Measurements from ENCODE around the gene COX19. TPM values are rescaled to one million over a fixed set of nuclear protein-coding genes. Genes with fewer than 3 reads are reported as not detected.

Gene COX19
- total RNA-seq, 1 experiment from 2014 or later, result 11.6 TPM

- no peak for ATAC-seq
These were observed 1.6 kb upstream of the COX19 start for GRCh38 chr7:976901-977325.

GRCh38 chr7:975702-976473 is 539 bp upstream of the COX19 start:
- peak overlapping the region; percentile 97 for H3K4me2 ChIP-seq (ENCODE audit: low read length)
- H3K9me3 ChIP-seq (ENCODE audit: low read length), result no peaks in the 10 kb centered on the region
- 0 out of 2 replicates have a peak, but pooled peaks cover 4% of the 10 kb centered on the region for H3K4me1 ChIP-seq (ENCODE audit: insufficient read depth, low read length)
- H3K36me3 ChIP-seq (ENCODE audit: low read depth, low read length), result peaks cover 21% of the 10 kb centered on the region
- CTCF ChIA-PET, result interaction anchor here (0.6 to 0.7 kb wide), 2 partner anchors 17 to 210 kb away, joined by 5 to 6 read pairs; no protein-coding TSS in a partner anchor
- no peak for TF ChIP-seq CTCF (conservative IDR thresholded peaks at IDR 0.05; ENCODE audit: low read depth, low read length)
- TF ChIP-seq EZH2phosphoT487 (IDR thresholded peaks at IDR 0.05; ENCODE audit: borderline replicate concordance, low read length), result no peak
- no peak for TF ChIP-seq EZH2 (IDR thresholded peaks at IDR 0.05; ENCODE audit: low read length, unreplicated experiment)
- H2AFZ ChIP-seq (ENCODE audit: low read length), result peak overlapping the region; percentile 94
- peaks cover 42% of the 10 kb centered on the region for H3K79me2 ChIP-seq (ENCODE audit: low read length)
- peak overlapping the region; percentile 97 for H3K9ac ChIP-seq (ENCODE audit: low read length)
- no peaks in the 10 kb centered on the region for H3K27me3 ChIP-seq (ENCODE audit: low read length)
- H4K20me1 ChIP-seq (ENCODE audit: low read length), result peaks cover 24% of the 10 kb centered on the region
- TSS peak; percentile 72 for BruUV-seq (replicated peaks)
- POLR2A ChIA-PET (ENCODE audit: unreplicated experiment), result interaction anchor here (0.6 to 1.0 kb wide), 3 partner anchors 52 to 433 kb away, joined by 3 to 21 read pairs (median 11); no protein-coding TSS in a partner anchor
- ATAC-seq (peak; percentile 6; the same call in 1 of the 2 replicates), DNase-seq (no peak)
- peak overlapping the region; percentile 93 for H3K4me3 ChIP-seq (ENCODE audit: low read length)
- no peaks in the 10 kb centered on the region for H3K9me2 ChIP-seq (replicated peaks; ENCODE audit: low read length)
- no peaks in the 10 kb centered on the region for H3F3A ChIP-seq (ENCODE audit: low read length, unreplicated experiment)
- intact Hi-C loops (cut with micrococcal nuclease), result no loop called here
- no peak overlapping the region for H3K27ac ChIP-seq (ENCODE audit: low read length)

More at GRCh38 chr7:976901-977325, 1.6 kb upstream of the COX19 start:
- no peaks in the 10 kb centered on the region for H3K27me3 ChIP-seq (ENCODE audit: low read length)
- no peaks in the 10 kb centered on the region for H3F3A ChIP-seq (ENCODE audit: low read length, unreplicated experiment)
- H3K9me2 ChIP-seq (replicated peaks; ENCODE audit: low read length), result no peaks in the 10 kb centered on the region
- H3K4me3 ChIP-seq (ENCODE audit: low read length), result no peak overlapping the region
- no peak overlapping the region for H3K4me2 ChIP-seq (ENCODE audit: low read length)
- BruUV-seq (replicated peaks), result no TSS peak
- no peak overlapping the region for H3K9ac ChIP-seq (ENCODE audit: low read length)
- no peak for DNase-seq
- H3K27ac ChIP-seq (ENCODE audit: low read length), result no peak overlapping the region
- intact Hi-C loops (cut with micrococcal nuclease), result no loop called here
- CTCF ChIA-PET, result no interaction called here
- H4K20me1 ChIP-seq (ENCODE audit: low read length), result peaks cover 23% of the 10 kb centered on the region
- 0 out of 2 replicates have a peak, but pooled peaks cover 4% of the 10 kb centered on the region for H3K4me1 ChIP-seq (ENCODE audit: insufficient read depth, low read length)
- peaks cover 16% of the 10 kb centered on the region for H3K36me3 ChIP-seq (ENCODE audit: low read depth, low read length)
- POLR2A ChIA-PET (ENCODE audit: unreplicated experiment), result no interaction called here
- TF ChIP-seq EZH2phosphoT487 (IDR thresholded peaks at IDR 0.05; ENCODE audit: borderline replicate concordance, low read length), result no peak
- TF ChIP-seq EZH2 (IDR thresholded peaks at IDR 0.05; ENCODE audit: low read length, unreplicated experiment), result no peak
- no peak for TF ChIP-seq CTCF (conservative IDR thresholded peaks at IDR 0.05; ENCODE audit: low read depth, low read length)
- H2AFZ ChIP-seq (ENCODE audit: low read length), result no peak overlapping the region
- no peaks in the 10 kb centered on the region for H3K9me3 ChIP-seq (ENCODE audit: low read length)
- H3K79me2 ChIP-seq (ENCODE audit: low read length), result peaks cover 34% of the 10 kb centered on the region

GRCh38 chr7:974172-974571 is 1.2 kb downstream of the COX19 start:
- Histone ChIP-seq H3K9me2 (replicated peaks; ENCODE audit: low read length) (no peaks in the 10 kb centered on the region), H2AFZ (ENCODE audit: low read length) (no peak overlapping the region), H3K4me1 (ENCODE audit: insufficient read depth, low read length) (0 out of 2 replicates have a peak, but pooled peaks cover 4% of the 10 kb centered on the region), H3K9me3 (ENCODE audit: low read length) (no peaks in the 10 kb centered on the region), H3K4me2 (ENCODE audit: low read length) (peak overlapping the region; percentile 86), H3K79me2 (ENCODE audit: low read length) (peaks cover 45% of the 10 kb centered on the region), H3K4me3 (ENCODE audit: low read length) (peak overlapping the region; percentile 93), H3F3A (ENCODE audit: low read length, unreplicated experiment) (no peaks in the 10 kb centered on the region), H4K20me1 (ENCODE audit: low read length) (peaks cover 24% of the 10 kb centered on the region), H3K36me3 (ENCODE audit: low read depth, low read length) (peaks cover 26% of the 10 kb centered on the region), H3K9ac (ENCODE audit: low read length) (peak overlapping the region; percentile 97), H3K27ac (ENCODE audit: low read length) (no peak overlapping the region), H3K27me3 (ENCODE audit: low read length) (no peaks in the 10 kb centered on the region)
- POLR2A ChIA-PET (ENCODE audit: unreplicated experiment), result no interaction called here
- intact Hi-C loops (cut with micrococcal nuclease), result no loop called here
- DNase-seq, result no peak
- no peak for TF ChIP-seq CTCF (conservative IDR thresholded peaks at IDR 0.05; ENCODE audit: low read depth, low read length)
- ATAC-seq, result no peak
- CTCF ChIA-PET, result interaction anchor here (0.6 kb wide), 3 partner anchors 18 to 162 kb away, joined by 3 to 4 read pairs (median 3); no protein-coding TSS in a partner anchor
- no TSS peak for BruUV-seq (replicated peaks)

All from PC-3 (cell line).